Liver (tissue), 9 donors: ENCODE measurements around the gene TMEM178A. TPM values are rescaled to one million over a fixed set of nuclear protein-coding genes. Genes with fewer than 3 reads are reported as not detected.

Experiments used
- DNase-seq: peaks from one replicate; pipeline ENCODE4 v3.0.0-alpha.2; 2017; ENCODE audit warnings: low spot score
- H3K27ac ChIP-seq, 2 donors: one replicate each; pipeline ENCODE4 v1.7.0; 2013; ENCODE audit warnings: inconsistent platforms in 2 of 2, low read length in 2 of 2, control low read depth in 1 of 2, low read depth in 1 of 2, mild to moderate bottlenecking in 1 of 2
- H3K27me3 ChIP-seq, 4 donors: one replicate each; pipeline versions ENCODE4 v1.6.1 to v1.7.0; 2013; ENCODE audit warnings: low read length in 3 of 4, inconsistent platforms in 1 of 4, mild to moderate bottlenecking in 1 of 4, moderate library complexity in 1 of 4; ENCODE audit not compliant: control insufficient read depth in 4 of 4, insufficient read depth in 4 of 4
- H3K36me3 ChIP-seq, 4 donors: one replicate each; pipeline versions ENCODE4 v1.6.1 to v1.7.0; 2013; ENCODE audit warnings: low read length in 3 of 4, mild to moderate bottlenecking in 3 of 4, low read depth in 1 of 4, moderate library complexity in 1 of 4; ENCODE audit not compliant: control insufficient read depth in 4 of 4, insufficient read depth in 3 of 4
- H3K4me1 ChIP-seq, 4 donors: one replicate each; pipeline versions ENCODE4 v1.6.1 to v1.7.0; 2013; ENCODE audit warnings: low read length in 3 of 4, mild to moderate bottlenecking in 3 of 4, moderate library complexity in 1 of 4; ENCODE audit not compliant: control insufficient read depth in 4 of 4, insufficient read depth in 4 of 4
- H3K4me3 ChIP-seq, 3 donors: one replicate each; pipeline versions ENCODE4 v1.6.1 to v1.7.0; 2013; ENCODE audit warnings: low read length in 3 of 3, control low read depth in 1 of 3, low read depth in 1 of 3, mild to moderate bottlenecking in 1 of 3
- H3K9ac ChIP-seq, 2 donors: one replicate each; pipeline ENCODE4 v1.7.0; 2013; ENCODE audit warnings: low read length in 2 of 2, mild to moderate bottlenecking in 2 of 2, moderate library complexity in 2 of 2, control low read depth in 1 of 2, low read depth in 1 of 2
- H3K9me3 ChIP-seq, 4 donors: one replicate each; pipeline versions ENCODE4 v1.6.1 to v1.7.0; 2013; ENCODE audit warnings: low read length in 3 of 4; ENCODE audit not compliant: control insufficient read depth in 4 of 4
- ATF3 ChIP-seq: IDR thresholded peaks from 2 replicates; pipeline ENCODE4 v1.6.1; 2016; ENCODE audit warnings: antibody characterized with exemption
- CTCF ChIP-seq: fragments of 150-350 bp; IDR thresholded peaks from 2 replicates; pipeline ENCODE4 v1.5.1; 2017; ENCODE audit warnings: improper control_type of control experiment, low read depth, low read length; ENCODE audit not compliant: missing input control
- EGR1 ChIP-seq, 2 donors: IDR thresholded peaks; 2 replicates each; pipeline ENCODE4 v1.6.1; 2016 to 2018; ENCODE audit warnings: antibody characterized with exemption in 2 of 2, low read depth in 2 of 2
- FOXA1 ChIP-seq: IDR thresholded peaks from 2 replicates; pipeline ENCODE4 v1.6.1; 2016; ENCODE audit warnings: antibody characterized with exemption
- FOXA2 ChIP-seq: IDR thresholded peaks from 2 replicates; pipeline ENCODE4 v1.6.1; 2016; ENCODE audit warnings: antibody characterized with exemption
- GABPA ChIP-seq, 2 donors: IDR thresholded peaks in 1 of 2; conservative IDR thresholded peaks in 1 of 2; 2 replicates each; pipeline ENCODE4 v1.6.1; 2016; ENCODE audit warnings: antibody characterized with exemption in 2 of 2, mild to moderate bottlenecking in 1 of 2, moderate library complexity in 1 of 2
- HNF4A ChIP-seq, 2 donors: conservative IDR thresholded peaks; 2 replicates each; pipeline ENCODE4 v1.6.1; 2016; ENCODE audit warnings: antibody characterized with exemption in 2 of 2, mild to moderate bottlenecking in 2 of 2
- HNF4G ChIP-seq: IDR thresholded peaks from 2 replicates; pipeline ENCODE4 v1.6.1; 2016; ENCODE audit warnings: antibody characterized with exemption
- JUND ChIP-seq, 2 donors: IDR thresholded peaks; 2 replicates each; pipeline ENCODE4 v1.6.1; 2016; ENCODE audit warnings: antibody characterized with exemption in 2 of 2
- MAX ChIP-seq: IDR thresholded peaks from 2 replicates; pipeline ENCODE4 v1.6.1; 2016; ENCODE audit warnings: antibody characterized with exemption
- NR2F2 ChIP-seq: IDR thresholded peaks from 2 replicates; pipeline ENCODE4 v1.6.1; 2016; ENCODE audit warnings: antibody characterized with exemption
- RAD21 ChIP-seq, 2 donors: IDR thresholded peaks; 2 replicates each; pipeline ENCODE4 v1.6.1; 2016; ENCODE audit warnings: antibody characterized with exemption in 2 of 2, mild to moderate bottlenecking in 2 of 2
- REST ChIP-seq: IDR thresholded peaks from 2 replicates; pipeline ENCODE4 v1.6.1; 2016; ENCODE audit warnings: antibody characterized with exemption, mild to moderate bottlenecking
- SP1 ChIP-seq: IDR thresholded peaks from 2 replicates; pipeline ENCODE4 v1.6.1; 2018; ENCODE audit warnings: antibody characterized with exemption, mild to moderate bottlenecking
- TAF1 ChIP-seq: conservative IDR thresholded peaks from 2 replicates; pipeline ENCODE4 v1.6.1; 2016; ENCODE audit warnings: antibody characterized with exemption, mild to moderate bottlenecking
- ZBTB33 ChIP-seq: IDR thresholded peaks from 2 replicates; pipeline ENCODE4 v1.6.1; 2016; ENCODE audit warnings: antibody characterized with exemption
- WGBS: extraction: QIAGEN DNeasy Blood & Tissue Kit; methylation state at CpG from one replicate; pipeline ENCODE4 v1.1.7; 2013; 5-methylcytosine and 5-hydroxymethylcytosine counted together
- polyA plus RNA-seq, 2 donors: library from polyadenylated mRNA; stranded (reverse) in 1 of 2; unstranded in 1 of 2; fragments of 200-250 nt in 1 of 2; fragments of >200 nt in 1 of 2; fragmentation: Nextera tagmentation in 1 of 2; extraction: Ambion mirVana in 1 of 2; gene quantifications; one replicate each; pipeline versions ENCODE4 v1.2.1 to v1.2.3, GENCODE V29; 2013 to 2015
- total RNA-seq, 2 donors: library from RNA; depleted of rRNA; stranded (reverse); fragments of >200 nt; gene quantifications; one replicate each; pipeline ENCODE4 v1.2.3, GENCODE V29; 2014
- donor health status: healthy.
- donor health status: healthy.
- donor health status: healthy.
- donor health status: healthy.
- donor health status: healthy.

The TMEM178A gene
- total and polyA plus RNA-seq, 4 donors, result 0.21 to 0.64 (median 0.49) TPM

- no peak for TF ChIP-seq MAX
- no peak for TF ChIP-seq ATF3
Observed at GRCh38 chr2:39668576-39669080, 2.9 kb downstream of the TMEM178A start (continued).

- TF ChIP-seq FOXA1 (no peak), ATF3 (no peak), HNF4A (conservative IDR thresholded peaks at IDR 0.05) (no peak), REST (no peak), MAX (no peak), NR2F2 (no peak), TAF1 (no peak), CTCF (no peak), JUND (IDR thresholded peaks at IDR 0.05) (no peak), EGR1 (IDR thresholded peaks at IDR 0.05; ENCODE audit: low read depth in 2 of 2) (no peak), SP1 (no peak), ZBTB33 (no peak), FOXA2 (no peak), HNF4G (no peak), GABPA (IDR thresholded peaks at IDR 0.05 in 1 of 2, conservative IDR thresholded peaks at IDR 0.05 in 1 of 2) (no peak), RAD21 (IDR thresholded peaks at IDR 0.05) (no peak)
Observed at GRCh38 chr2:39671604-39672003, 5.9 kb downstream of the TMEM178A start.

More at GRCh38 chr2:39671604-39672003, 5.9 kb downstream of the TMEM178A start:
- H3K36me3 ChIP-seq, result no peaks in the 10 kb centered on the region
- DNase-seq, result no peak
- no peaks in the 10 kb centered on the region for H3K9me3 ChIP-seq
- no peak overlapping the region for H3K9ac ChIP-seq
- H3K4me1 ChIP-seq, result peaks cover 3 to 5% (median 4%) of the 10 kb centered on the region in 4 donors
- H3K27ac ChIP-seq, result no peak overlapping the region
- peaks cover 0 to 6% (median 2%) of the 10 kb centered on the region in 4 donors for H3K27me3 ChIP-seq
- 96% methylated on average over 4 of the region's 4 CpGs for WGBS
- no peak overlapping the region for H3K4me3 ChIP-seq
